Suprapubic skin (tissue), 3 donors: ENCODE results near the gene ITGAL.

Source experiments
- CTCF ChIP-seq, 2 donors: fragments of 200-600 bp in 1 of 2; fragments of 450-650 bp in 1 of 2; sonication (generic) in 1 of 2; IDR thresholded peaks; one replicate each; pipeline ENCODE4 v1.5.1; 2016 to 2019; ENCODE audit warnings: antibody characterized with exemption in 2 of 2, mild to moderate bottlenecking in 1 of 2, moderate library complexity in 1 of 2
- POLR2AphosphoS5 ChIP-seq, 3 donors: sonication (generic); formaldehyde crosslinking; IDR thresholded peaks; one replicate each; pipeline ENCODE4 v1.6.1; 2017; ENCODE audit warnings: antibody characterized with exemption in 3 of 3

- TF ChIP-seq CTCF (IDR thresholded peaks at IDR 0.05) (no peak), POLR2AphosphoS5 (IDR thresholded peaks at IDR 0.05) (no peak)
Observed at GRCh38 chr16:30510376-30510938, 37.9 kb downstream of the ITGAL start.
